GM12878 (cell line): ENCODE data around the gene MCCD1. TPM values are rescaled to one million over a fixed set of nuclear protein-coding genes. Genes with fewer than 3 reads are reported as not detected.

Experiments
- BACH1 ChIP-seq: fragments of 450-650 bp; IDR thresholded peaks from 2 replicates; pipeline ENCODE4 v1.6.1; 2017; ENCODE audit warnings: mild to moderate bottlenecking, borderline replicate concordance
- CEBPB ChIP-seq, 2 experiments: fragments of 150-350 bp in 1 of 2; IDR thresholded peaks; 2 replicates each; pipeline ENCODE4 v1.6.1; 2012 to 2014; ENCODE audit warnings: low read depth in 2 of 2, low read length in 2 of 2, borderline replicate concordance in 1 of 2, inconsistent platforms in 1 of 2
- CREB1 ChIP-seq: IDR thresholded peaks from 2 replicates; pipeline ENCODE4 v1.6.1; 2012; ENCODE audit warnings: low read depth, mild to moderate bottlenecking, inconsistent platforms
- CUX1 ChIP-seq: IDR thresholded peaks from 2 replicates; pipeline ENCODE4 v1.6.1; 2012; ENCODE audit warnings: improper control_type of control experiment, low read depth, low read length; ENCODE audit not compliant: insufficient replicate concordance
- EZH2 ChIP-seq: IDR thresholded peaks from 2 replicates; pipeline ENCODE4 v1.6.1; 2012; ENCODE audit warnings: low read depth, mild to moderate bottlenecking, control low read depth, inconsistent platforms, low read length, borderline replicate concordance; ENCODE audit not compliant: control insufficient read depth
- IRF3 ChIP-seq: fragments of 450-650 bp; IDR thresholded peaks from 2 replicates; pipeline ENCODE4 v1.6.1; 2014; ENCODE audit warnings: mild to moderate bottlenecking
- IRF5 ChIP-seq: fragments of 450-650 bp; IDR thresholded peaks from 2 replicates; pipeline ENCODE4 v1.6.1; 2017; ENCODE audit warnings: borderline replicate concordance
- KAT2A ChIP-seq: conservative IDR thresholded peaks from 2 replicates; pipeline ENCODE4 v1.6.1; 2011; ENCODE audit warnings: low read depth, low read length; ENCODE audit not compliant: control insufficient read depth
- NFYA ChIP-seq: IDR thresholded peaks from 2 replicates; pipeline ENCODE4 v1.6.1; 2011; ENCODE audit warnings: low read depth, mild to moderate bottlenecking, low read length, improper control_type of control experiment, borderline replicate concordance
- NFYB ChIP-seq: IDR thresholded peaks from 2 replicates; pipeline ENCODE4 v1.6.1; 2011; ENCODE audit warnings: low read depth, mild to moderate bottlenecking, low read length, improper control_type of control experiment, moderate library complexity; ENCODE audit not compliant: insufficient read depth
- NRF1 ChIP-seq: conservative IDR thresholded peaks from 2 replicates; pipeline ENCODE4 v1.6.1; 2011; ENCODE audit warnings: mild to moderate bottlenecking, low read depth, low read length, improper control_type of control experiment
- RB1 ChIP-seq: fragments of 450-650 bp; formaldehyde crosslinking; IDR thresholded peaks from 2 replicates; pipeline ENCODE4 v1.6.1; 2017; ENCODE audit warnings: mild to moderate bottlenecking, borderline replicate concordance
- RCOR1 ChIP-seq: conservative IDR thresholded peaks from 2 replicates; pipeline ENCODE4 v1.6.1; 2012; ENCODE audit warnings: low read depth, low read length, improper control_type of control experiment
- YY1 ChIP-seq: IDR thresholded peaks from 2 replicates; pipeline ENCODE4 v1.6.1; 2011; ENCODE audit warnings: low read depth, mild to moderate bottlenecking, low read length
- ZNF592 ChIP-seq: fragments of 450-650 bp; IDR thresholded peaks from 2 replicates; pipeline ENCODE4 v1.6.1; 2017; ENCODE audit warnings: mild to moderate bottlenecking, moderate library complexity
- ZSCAN29 ChIP-seq: fragments of 450-650 bp; IDR thresholded peaks from 2 replicates; pipeline ENCODE4 v1.6.1; 2017; ENCODE audit warnings: mild to moderate bottlenecking, moderate library complexity
- ZZZ3 ChIP-seq: IDR thresholded peaks from 2 replicates; pipeline ENCODE4 v1.6.1; 2011; ENCODE audit warnings: low read depth; ENCODE audit not compliant: control insufficient read depth, insufficient read length
- polyA plus RNA-seq, 11 experiments: library from polyadenylated mRNA; depleted of rRNA in 4 of 11; unstranded in 6 of 11; stranded (reverse) in 5 of 11; fragments of >200 nt; fragmentation: Nextera tagmentation in 4 of 11; fragmentation: Illumina TruSeq in 1 of 11; extraction: Ambion mirVana in 4 of 11; extraction: Trizol in 1 of 11; gene quantifications; 1 replicate in 1 of 11; 2 replicates in 10 of 11; pipeline versions ENCODE4 v1.2.1 to v1.2.3, GENCODE V29; 2011 to 2016; ENCODE audit warnings: inconsistent platforms in 2 of 11, missing spikeins in 2 of 11, low read depth in 1 of 11
- total RNA-seq, 4 experiments: library from RNA; depleted of rRNA in 3 of 4; stranded (reverse); fragments of >200 nt in 3 of 4; fragmentation: Illumina TruSeq in 1 of 4; extraction: Trizol in 1 of 4; gene quantifications; 2 replicates each; pipeline versions ENCODE4 v1.2.1 to v1.2.3, GENCODE V29; 2013 to 2021

The MCCD1 gene
- total and polyA plus RNA-seq, 10 of the 15 experiments (the other 5 are each of a cell fraction or from before 2014, with no cell fraction given), result not detected

GRCh38 chr6:31546958-31547726 lies 18.4 kb downstream of the MCCD1 start, which contains the start of gene NFKBIL1 (continued):
- TF ChIP-seq NRF1 (no peak), ZNF592 (no peak), CUX1 (no peak), ZSCAN29 (no peak), YY1 (peak; percentile 91), IRF5 (no peak), ZZZ3 (no peak), CEBPB (IDR thresholded peaks at IDR 0.05; ENCODE audit: borderline replicate concordance in 1 of 2, low read depth in 2 of 2, low read length in 2 of 2) (0 out of 4 replicates have a peak, but pooled peaks of 1 of the 2 experiments have one; percentile 11), BACH1 (no peak), EZH2 (no peak), IRF3 (no peak), NFYA (no peak), RB1 (peak; percentile 82), RCOR1 (peak; percentile 78; the same call in 1 of the 2 replicates), NFYB (no peak), KAT2A (no peak), CREB1 (peak; percentile 96)
